Lower leg skin (tissue), 4 donors: Measurements from ENCODE around the gene GUCA2A. TPM values are rescaled to one million over a fixed set of nuclear protein-coding genes. Genes with fewer than 3 reads are reported as not detected.

Experiments used
- DNase-seq, 2 donors: peaks; one replicate each; pipeline ENCODE4 v3.0.0-alpha.2; 2019; ENCODE audit warnings: low spot score in 2 of 2
- H3K4me3 ChIP-seq: fragments of 200-600 bp; sonication (generic); 2 replicates; pipeline ENCODE4 v1.5.1; 2017; ENCODE audit warnings: mild to moderate bottlenecking, low read depth; ENCODE audit not compliant: poor library complexity, severe bottlenecking
- POLR2A ChIP-seq, 2 donors: fragments of 450-650 bp; IDR thresholded peaks; one replicate each; pipeline ENCODE4 v1.6.1; 2016 to 2017; ENCODE audit warnings: antibody characterized with exemption in 2 of 2, mild to moderate bottlenecking in 1 of 2, moderate library complexity in 1 of 2
- WGBS, 2 donors: methylation state at CpG; one replicate each; pipeline ENCODE4 v1.1.5; 2018; 5-methylcytosine and 5-hydroxymethylcytosine counted together
- intact Hi-C: fragments of 100-400 bp; cut with DNase I; formaldehyde crosslinking; loops from one replicate; pipeline ENCODE4 v1.15.0; 2023; ENCODE audit warnings: low total_unique reads
- total RNA-seq, 4 donors: library from RNA; depleted of rRNA; stranded (reverse); fragments of >200 nt; gene quantifications; one replicate each; pipeline ENCODE4 v1.1.0, GENCODE V29; 2016
- TF ChIP-seq, protein P1 (sequence below), 3 donors: fragments of 450-650 bp; IDR thresholded peaks; one replicate each; pipeline ENCODE4 v1.5.1; 2016; ENCODE audit warnings: antibody characterized with exemption in 3 of 3, mild to moderate bottlenecking in 3 of 3, moderate library complexity in 2 of 3

Gene GUCA2A
- total RNA-seq, 4 donors from 2014 or later: not detected

DNA sequence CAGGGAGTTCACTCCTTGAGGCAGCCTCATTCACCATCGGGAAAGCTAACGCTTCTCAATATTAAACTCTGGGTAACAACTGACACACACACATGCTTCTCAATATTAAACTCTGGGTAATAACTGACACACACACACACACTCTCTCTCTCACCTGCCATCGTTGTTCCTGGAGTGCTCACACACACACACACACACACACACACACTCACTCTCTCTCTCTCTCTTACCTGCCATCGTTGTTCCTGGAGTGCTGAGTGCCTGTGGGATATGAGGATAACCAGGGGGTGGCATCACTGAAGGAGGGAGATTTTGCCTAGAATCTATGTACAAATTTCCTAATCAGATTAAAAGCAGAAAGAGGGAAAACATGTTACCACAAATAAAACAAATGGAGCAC, 17.1 kb upstream of the GUCA2A start:
- DNase-seq: no peak
- intact Hi-C loops: no loop called here
- TF ChIP-seq, protein P1, sequence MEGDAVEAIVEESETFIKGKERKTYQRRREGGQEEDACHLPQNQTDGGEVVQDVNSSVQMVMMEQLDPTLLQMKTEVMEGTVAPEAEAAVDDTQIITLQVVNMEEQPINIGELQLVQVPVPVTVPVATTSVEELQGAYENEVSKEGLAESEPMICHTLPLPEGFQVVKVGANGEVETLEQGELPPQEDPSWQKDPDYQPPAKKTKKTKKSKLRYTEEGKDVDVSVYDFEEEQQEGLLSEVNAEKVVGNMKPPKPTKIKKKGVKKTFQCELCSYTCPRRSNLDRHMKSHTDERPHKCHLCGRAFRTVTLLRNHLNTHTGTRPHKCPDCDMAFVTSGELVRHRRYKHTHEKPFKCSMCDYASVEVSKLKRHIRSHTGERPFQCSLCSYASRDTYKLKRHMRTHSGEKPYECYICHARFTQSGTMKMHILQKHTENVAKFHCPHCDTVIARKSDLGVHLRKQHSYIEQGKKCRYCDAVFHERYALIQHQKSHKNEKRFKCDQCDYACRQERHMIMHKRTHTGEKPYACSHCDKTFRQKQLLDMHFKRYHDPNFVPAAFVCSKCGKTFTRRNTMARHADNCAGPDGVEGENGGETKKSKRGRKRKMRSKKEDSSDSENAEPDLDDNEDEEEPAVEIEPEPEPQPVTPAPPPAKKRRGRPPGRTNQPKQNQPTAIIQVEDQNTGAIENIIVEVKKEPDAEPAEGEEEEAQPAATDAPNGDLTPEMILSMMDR (IDR thresholded peaks at IDR 0.05): no peak
- TF ChIP-seq POLR2A (IDR thresholded peaks at IDR 0.05): no peak
- no peak overlapping the region for H3K4me3 ChIP-seq
- 85 to 90% methylated on average over 4 of the region's 4 CpGs for WGBS, 2 donors

GRCh38 chr1:42179900-42180329, 15.4 kb upstream of the GUCA2A start:
- intact Hi-C loops: no loop called here
- TF ChIP-seq, protein P1 (IDR thresholded peaks at IDR 0.05): no peak
- TF ChIP-seq POLR2A (IDR thresholded peaks at IDR 0.05): no peak
- DNase-seq: no peak
- no peak overlapping the region for H3K4me3 ChIP-seq
- WGBS, 2 donors: 64 to 73% methylated on average over 4 of the region's 4 CpGs

DNA sequence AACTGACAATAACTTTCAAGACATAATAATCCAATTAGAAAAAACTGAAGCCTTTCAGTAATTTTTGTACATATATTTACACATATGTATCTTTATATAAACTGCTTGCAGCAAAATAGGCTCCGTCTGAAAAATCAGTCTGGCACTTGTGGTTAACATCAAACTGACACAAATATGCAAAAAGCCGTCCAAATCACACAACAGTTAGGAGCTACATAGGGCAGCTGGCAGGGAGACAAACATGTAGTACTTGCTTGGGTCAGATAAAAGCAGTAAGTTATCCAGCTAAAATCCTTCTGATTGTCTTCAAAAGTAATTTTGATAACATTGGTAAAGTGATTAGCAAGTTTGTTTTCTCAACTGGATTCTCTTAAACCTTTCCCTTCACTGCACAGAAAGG, 14.7 kb upstream of the GUCA2A start:
- intact Hi-C loops: no loop called here
- no peak for DNase-seq

DNA sequence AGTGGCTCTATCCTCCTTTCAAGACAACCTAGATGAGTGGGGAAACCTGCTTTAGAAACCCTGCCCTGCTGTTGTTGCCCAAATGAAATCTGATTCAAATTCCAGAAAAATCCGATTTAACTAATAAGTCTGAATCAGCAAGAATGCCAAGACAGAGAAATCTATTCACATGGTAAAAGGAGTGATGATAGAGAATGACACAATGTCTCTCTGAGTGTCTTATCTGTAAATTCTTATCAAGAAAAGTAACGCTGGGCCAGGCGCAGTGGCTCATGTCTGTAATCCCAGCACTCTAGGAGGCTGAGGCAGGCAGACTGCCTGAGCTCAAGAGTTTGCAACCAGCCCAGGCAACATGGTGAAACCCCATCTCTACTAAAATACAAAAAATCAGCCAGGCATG, 13.7 kb upstream of the GUCA2A start:
- no peak for DNase-seq
- 60 to 72% methylated on average over 3 of the region's 3 CpGs for WGBS, 2 donors
- intact Hi-C loops: no loop called here
- no peak overlapping the region for H3K4me3 ChIP-seq
- TF ChIP-seq, protein P1 (IDR thresholded peaks at IDR 0.05): no peak
- TF ChIP-seq POLR2A (IDR thresholded peaks at IDR 0.05): no peak

More for the DNA sequence above, 14.7 kb upstream of the GUCA2A start:
- TF ChIP-seq, protein P1 (IDR thresholded peaks at IDR 0.05): no peak
- no peak for TF ChIP-seq POLR2A (IDR thresholded peaks at IDR 0.05)
- 32 to 53% methylated on average over 2 of the region's 2 CpGs for WGBS, 2 donors
- no peak overlapping the region for H3K4me3 ChIP-seq

GRCh38 chr1:42177541-42177981, 13.0 kb upstream of the GUCA2A start:
- H3K4me3 ChIP-seq: no peak overlapping the region
- 29 to 60% methylated on average over 6 of the region's 6 CpGs for WGBS, 2 donors
- intact Hi-C loops: no loop called here
- TF ChIP-seq, protein P1 (IDR thresholded peaks at IDR 0.05): no peak
- no peak for TF ChIP-seq POLR2A (IDR thresholded peaks at IDR 0.05)
- DNase-seq: no peak

DNA sequence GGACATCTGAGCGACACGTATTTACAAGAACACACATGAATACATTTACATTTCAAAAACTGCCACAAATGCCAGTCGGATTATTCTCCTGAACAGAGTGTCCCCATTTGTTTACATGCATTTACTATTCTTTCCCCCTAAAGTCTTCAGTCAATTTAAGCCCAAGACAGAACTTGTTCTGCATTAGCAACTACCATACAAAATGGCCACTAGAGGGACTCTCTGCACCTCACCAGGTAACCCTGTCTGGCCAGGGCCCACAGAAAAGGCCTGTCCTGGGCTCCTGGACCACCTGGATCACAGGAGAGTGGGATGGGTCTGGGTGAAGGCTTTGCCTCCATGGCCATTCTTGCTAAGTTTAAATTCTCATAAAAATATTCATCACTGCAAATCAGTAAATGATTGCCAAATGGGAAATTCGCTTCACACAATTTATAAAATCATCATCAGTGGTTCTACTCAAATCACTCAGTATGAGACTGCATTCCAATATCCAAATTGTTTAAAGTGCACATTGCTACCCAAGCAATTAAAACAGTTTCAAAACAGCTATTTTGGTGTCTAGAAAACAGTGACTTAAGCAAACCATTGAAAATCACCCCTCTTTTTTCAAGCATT, 12.5 kb upstream of the GUCA2A start:
- intact Hi-C loops: no loop called here
- WGBS, 2 donors: 67 to 71% methylated on average over 4 of the region's 4 CpGs
- DNase-seq: no peak

More for the DNA sequence above, 12.5 kb upstream of the GUCA2A start:
- TF ChIP-seq, protein P1 (IDR thresholded peaks at IDR 0.05): no peak
- no peak for TF ChIP-seq POLR2A (IDR thresholded peaks at IDR 0.05)
- no peak overlapping the region for H3K4me3 ChIP-seq
